ENCODE results near the gene GPRASP3. TPM values are rescaled to one million over a fixed set of nuclear protein-coding genes. Genes with fewer than 3 reads are reported as not detected.
A peak's percentile ranks its signal among the peaks of the same experiment; 100 is the strongest.

Gene GPRASP3
- total RNA-seq, 2 experiments from 2014 or later = 2.2 TPM

DNA sequence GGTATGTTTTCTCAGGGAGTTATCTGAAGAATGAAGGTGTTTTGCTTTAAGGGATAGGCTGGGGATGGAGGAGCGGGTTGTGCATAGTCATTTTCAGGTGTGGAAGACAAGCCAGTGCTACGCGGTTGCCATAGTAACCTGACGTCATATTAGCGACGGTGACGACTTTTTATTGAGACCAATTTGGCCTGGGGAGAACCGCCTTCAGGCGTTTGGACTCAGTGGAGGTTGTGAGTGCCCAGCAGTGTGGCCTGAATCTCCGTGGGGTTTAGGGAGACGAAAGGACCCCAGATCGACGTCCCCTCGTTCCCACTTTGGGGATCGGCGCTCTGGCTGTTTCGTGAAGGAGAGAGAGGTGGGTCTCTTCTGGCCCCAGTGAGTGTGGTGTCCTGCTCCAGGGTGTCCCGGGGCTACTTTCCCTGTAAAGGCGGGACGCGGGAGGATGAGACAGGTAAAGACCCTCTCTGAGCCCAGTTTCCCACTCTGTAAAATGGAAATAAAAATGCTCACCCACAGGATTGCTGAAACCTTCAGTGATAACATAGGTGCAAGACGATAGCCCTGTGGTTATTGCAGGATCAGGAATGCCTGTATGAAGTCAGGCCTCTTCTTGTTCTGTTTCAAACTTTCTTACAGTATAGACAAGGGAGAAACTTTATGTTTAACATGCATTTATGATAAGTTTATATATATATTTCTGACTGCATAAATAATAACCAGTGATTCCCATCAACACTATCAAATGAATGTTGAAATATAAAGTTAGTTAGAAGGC, 48.6 kb downstream of the GPRASP3 start:
- ChIA-PET CTCF (no interaction called here), POLR2A (no interaction called here)
- Mint-ChIP-seq H3K36me3 (ENCODE audit: low read depth) (peaks cover 5% of the 10 kb centered on the region), H3K4me3 (peak overlapping the region; percentile 95), H3K4me1 (ENCODE audit: low read depth) (peaks cover 7% of the 10 kb centered on the region), H3K27ac (peak overlapping the region; percentile 97), H3K27me3 (ENCODE audit: low read depth) (no peaks in the 10 kb centered on the region), H3K9me3 (ENCODE audit: insufficient read depth) (no peaks in the 10 kb centered on the region)
- ATAC-seq (peak; percentile 94), DNase-seq (peak; percentile 87)

Other genes with a start within 250 kb of the GPRASP3 start
- gene TCP11X2, start 248.9 kb upstream of the GPRASP3 start, total RNA-seq = not detected
- gene TMSB15A, start 204.0 kb upstream of the GPRASP3 start, total RNA-seq = under 1 TPM in 1 of 2 experiments, not detected in 1; 0.50 TPM
- gene ARMCX5, start 121.2 kb upstream of the GPRASP3 start, total RNA-seq = 1 to 10 TPM; 4.2 to 5.8 TPM
- 1 to 10 TPM; 1.1 to 1.3 TPM for gene GPRASP1, start 69.3 kb upstream of the GPRASP3 start, total RNA-seq
- gene GPRASP2, start 8.3 kb upstream of the GPRASP3 start, total RNA-seq = under 1 TPM; 0.13 to 0.16 TPM
- gene RAB40AL, start 216.5 kb downstream of the GPRASP3 start, total RNA-seq = under 1 TPM; 0.37 TPM